GM19351 (cell line): ENCODE results near the gene MDK.

Experiments used
- ATAC-seq: cut with Tn5 transposase; IDR thresholded peaks from one replicate; pipeline ENCODE4 v1.9.1; 2021; ENCODE audit warnings: mild to moderate bottlenecking, moderate library complexity; ENCODE audit not compliant: unreplicated experiment

MDK gene

DNA sequence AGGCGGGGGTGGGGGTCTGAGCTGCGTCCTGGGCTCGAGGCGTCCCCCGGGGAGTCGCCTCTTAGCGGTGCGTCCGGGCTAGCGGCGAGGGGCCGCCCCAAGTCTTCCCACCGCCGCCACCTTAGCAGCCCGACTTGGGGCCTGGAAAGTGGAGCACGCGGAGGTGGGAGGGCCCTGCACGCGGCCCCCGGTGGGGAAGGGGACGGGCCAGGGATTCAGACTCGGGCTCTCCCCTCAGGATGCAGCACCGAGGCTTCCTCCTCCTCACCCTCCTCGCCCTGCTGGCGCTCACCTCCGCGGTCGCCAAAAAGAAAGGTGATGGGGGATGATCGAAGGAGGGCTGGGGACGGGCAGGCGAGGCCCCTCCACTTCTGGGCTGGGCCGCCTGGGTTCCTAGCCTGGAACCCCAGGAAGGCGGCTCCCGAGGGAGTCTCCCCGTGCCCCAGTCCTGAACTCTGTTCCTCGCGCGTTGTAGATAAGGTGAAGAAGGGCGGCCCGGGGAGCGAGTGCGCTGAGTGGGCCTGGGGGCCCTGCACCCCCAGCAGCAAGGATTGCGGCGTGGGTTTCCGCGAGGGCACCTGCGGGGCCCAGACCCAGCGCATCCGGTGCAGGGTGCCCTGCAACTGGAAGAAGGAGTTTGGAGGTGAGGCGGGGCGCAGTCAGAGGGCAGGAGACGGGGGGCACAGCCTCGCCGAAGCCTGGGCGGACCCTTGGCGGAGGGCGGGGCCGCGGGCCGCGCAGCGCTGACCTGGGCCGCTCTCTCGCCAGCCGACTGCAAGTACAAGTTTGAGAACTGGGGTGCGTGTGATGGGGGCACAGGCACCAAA is 563 bp downstream of the MDK start:
- ATAC-seq = no peak

GRCh38 chr11:46382646-46383403 is 1.4 kb downstream of the MDK start:
- no peak for ATAC-seq

DNA sequence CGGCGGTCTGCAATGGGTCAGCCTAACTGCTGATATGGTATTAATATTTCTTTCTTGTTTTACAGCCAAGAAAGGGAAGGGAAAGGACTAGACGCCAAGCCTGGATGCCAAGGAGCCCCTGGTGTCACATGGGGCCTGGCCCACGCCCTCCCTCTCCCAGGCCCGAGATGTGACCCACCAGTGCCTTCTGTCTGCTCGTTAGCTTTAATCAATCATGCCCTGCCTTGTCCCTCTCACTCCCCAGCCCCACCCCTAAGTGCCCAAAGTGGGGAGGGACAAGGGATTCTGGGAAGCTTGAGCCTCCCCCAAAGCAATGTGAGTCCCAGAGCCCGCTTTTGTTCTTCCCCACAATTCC is 1.9 kb downstream of the MDK start:
- no peak for ATAC-seq

DNA sequence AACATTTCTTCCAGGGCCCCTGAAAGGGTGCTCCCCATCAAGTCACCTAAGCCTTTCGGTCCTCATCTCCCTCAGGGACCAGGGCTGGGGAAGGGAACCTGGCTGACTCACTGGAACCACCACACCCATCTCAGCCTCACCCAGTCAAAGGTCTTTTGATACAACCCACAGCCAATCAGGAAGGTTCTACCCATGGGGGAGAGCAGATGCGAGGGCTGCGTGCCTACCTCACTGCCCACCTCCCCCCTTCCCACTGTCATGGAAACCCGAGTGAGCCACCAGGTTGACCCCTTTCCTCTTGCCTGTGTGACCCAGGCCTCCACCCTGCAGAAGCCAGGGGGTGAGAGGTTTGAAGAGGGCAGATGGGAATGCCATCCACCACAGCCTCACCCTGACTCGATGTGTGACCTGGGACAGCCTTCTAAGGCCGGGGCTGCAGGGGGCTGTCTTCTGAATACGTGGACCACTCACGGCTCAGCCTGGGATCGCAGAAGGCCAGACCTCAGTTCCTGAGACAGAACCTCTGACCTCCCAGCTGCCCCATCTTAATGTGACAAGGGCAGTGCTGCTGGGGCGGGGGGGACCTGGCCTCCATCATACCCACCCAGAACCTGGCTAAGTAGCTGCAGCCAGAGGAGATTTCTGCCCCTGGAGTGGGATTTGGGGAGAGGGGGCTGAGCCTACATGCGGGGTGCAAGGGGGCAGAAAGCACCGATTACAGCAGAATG is 2.7 kb downstream of the MDK start:
- ATAC-seq = no peak

DNA sequence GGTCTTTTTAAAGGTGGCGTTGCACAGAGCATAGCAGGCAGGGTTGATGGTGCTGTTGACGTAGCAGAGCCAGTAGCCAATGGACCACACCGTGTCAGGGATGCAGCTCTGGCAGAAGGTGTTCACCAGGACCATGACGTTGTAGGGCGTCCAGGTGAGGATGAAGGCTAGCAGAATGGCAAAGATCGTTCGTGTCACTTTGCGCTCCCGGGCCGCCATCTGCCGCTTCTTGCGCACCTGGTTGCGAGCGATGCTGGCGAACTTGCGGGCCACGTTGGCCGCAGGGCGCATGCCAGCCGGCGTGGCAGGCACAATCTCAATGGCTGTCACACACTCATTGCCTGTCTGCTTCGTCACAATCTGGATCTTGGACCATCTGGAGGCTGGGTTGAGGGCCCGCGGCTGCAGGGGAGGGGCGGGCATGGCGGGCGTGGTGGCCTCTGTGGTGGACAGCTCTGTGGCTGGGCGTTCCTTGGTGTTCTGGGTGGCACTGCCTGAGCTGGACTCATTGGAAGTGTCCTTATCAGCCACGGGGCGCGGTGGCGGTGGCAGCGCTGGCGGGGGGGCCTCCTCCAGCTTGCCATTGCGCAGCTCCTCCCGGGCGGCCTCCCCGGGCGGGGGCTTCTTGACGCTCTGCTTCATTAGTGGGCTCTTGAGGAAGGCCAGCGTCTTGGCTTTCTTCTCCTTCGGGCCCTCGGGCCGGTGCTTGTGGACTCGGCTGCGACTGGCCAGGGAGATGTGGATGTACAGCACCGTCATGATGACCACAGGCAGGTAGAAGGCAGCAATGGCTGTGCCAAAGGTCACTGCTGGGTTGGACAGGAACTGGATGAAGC is 3.9 kb downstream of the MDK start:
- no peak for ATAC-seq

GRCh38 chr11:46386005-46386578 is 4.6 kb downstream of the MDK start:
- no peak for ATAC-seq

DNA sequence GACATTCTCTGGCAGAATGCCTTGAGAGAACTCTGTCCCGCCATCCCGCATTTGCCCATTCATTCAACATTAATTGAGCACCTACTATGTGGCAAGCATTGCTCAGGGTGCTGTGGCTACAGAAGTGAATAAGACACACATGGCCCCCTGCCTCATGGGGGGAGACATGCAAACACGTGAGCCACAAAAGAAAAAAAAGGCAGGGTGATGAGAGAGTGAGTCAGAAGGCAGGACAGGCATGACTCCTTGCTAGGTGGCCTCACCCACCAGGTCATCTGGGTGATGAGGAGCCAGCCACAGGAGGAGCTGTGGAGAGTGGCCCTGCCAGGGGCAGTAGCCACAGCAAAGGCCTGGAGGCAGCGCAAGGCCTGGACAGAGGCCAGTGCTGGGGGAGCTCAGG is 5.2 kb downstream of the MDK start:
- no peak for ATAC-seq

GRCh38 chr11:46387456-46387855 is 6.0 kb downstream of the MDK start:
- ATAC-seq = no peak

- no peak for ATAC-seq
Measured at GRCh38 chr11:46387919-46388618, 6.6 kb downstream of the MDK start.

DNA sequence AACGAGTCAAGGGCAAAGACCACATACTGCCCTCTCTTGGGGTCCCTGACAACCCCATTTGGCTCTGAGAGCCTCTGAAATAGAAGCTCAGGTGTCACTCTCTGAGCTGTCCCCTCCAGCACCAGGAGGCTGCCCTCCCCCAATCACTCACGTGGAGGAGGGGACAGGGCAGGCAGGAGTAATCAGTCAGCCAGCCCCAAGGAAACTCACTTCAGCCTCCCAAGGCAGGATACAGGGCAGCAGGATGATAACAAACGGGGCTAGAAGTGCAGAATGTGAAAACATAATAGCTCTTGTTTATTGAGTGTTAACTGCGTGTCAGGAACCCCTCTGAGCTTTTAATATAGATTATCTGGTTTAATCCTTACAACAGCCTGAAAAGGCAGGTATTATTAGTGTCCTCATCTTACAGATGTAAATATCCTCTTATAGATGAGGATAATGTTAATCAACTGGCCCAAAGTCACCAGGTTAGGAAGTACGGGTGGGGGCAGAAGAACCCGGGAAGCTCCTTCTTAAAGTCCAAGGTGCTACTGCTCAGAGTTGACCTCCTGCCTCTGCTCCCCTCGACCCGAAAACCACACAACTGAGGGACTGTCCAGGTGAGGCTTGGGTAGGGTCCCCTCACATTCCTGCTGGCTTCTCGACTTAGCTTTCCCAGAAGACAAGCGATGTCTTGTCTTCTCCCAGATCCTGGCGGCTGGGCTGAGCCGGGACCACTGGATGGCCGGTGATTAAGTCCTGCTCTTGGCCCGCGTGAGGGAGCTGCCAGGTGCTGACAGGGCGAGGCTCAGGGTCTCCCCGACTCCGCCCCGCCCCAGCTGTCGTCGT is 7.4 kb downstream of the MDK start:
- no peak for ATAC-seq

GRCh38 chr11:46389450-46390330 is 8.2 kb downstream of the MDK start:
- peak; percentile 54 for ATAC-seq

DNA sequence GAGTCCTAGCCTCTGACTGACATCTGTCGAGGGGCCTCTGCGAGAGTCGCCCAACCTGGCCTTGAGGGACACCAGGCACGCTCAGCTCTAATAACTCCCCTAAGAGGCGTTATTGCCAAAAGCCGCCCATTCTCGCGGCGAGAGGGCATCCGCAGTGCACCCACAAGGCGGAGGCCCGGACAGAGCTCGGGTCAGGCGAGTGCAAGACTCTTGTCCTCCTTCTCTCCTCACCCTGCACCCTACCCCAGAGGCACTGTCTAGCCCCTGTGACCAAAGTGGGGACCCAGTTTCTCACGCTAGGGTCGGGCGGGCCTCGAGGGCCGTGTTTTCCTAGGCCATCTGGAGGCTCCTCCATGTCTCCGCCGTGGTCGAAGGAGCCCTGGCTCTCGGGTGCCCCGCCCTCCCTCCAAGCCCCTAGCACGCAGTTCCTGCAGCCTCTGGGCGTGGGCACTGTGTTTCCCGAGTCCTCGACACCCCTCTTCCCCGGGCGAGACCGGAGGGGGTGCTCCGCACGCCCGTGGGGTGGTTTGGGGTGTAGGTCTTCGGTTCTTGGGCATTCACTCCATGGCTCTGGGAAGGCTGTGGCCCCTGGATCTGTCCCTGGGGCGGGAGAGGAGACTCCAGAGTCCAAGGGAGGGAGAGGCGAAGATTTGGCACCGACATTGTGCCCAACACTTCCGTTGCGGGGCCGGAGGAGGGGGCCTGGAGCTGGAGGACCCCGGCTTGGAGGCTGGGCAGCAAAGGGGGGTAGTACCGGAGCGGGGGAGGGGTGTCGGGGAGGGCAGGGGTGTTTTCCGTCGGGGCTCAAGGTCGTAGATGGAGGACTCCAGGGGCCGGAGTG is 9.1 kb downstream of the MDK start:
- ATAC-seq = no peak

GRCh38 chr11:46391186-46391577 is 9.7 kb downstream of the MDK start:
- no peak for ATAC-seq

- no peak for ATAC-seq
Measured at GRCh38 chr11:46391578-46392420, 10.3 kb downstream of the MDK start, which contains the start of gene CHRM4. CHRM4 (minus strand) TSS chr11:46391776; CDS start chr11:46386557, 5,219 bp downstream.

DNA sequence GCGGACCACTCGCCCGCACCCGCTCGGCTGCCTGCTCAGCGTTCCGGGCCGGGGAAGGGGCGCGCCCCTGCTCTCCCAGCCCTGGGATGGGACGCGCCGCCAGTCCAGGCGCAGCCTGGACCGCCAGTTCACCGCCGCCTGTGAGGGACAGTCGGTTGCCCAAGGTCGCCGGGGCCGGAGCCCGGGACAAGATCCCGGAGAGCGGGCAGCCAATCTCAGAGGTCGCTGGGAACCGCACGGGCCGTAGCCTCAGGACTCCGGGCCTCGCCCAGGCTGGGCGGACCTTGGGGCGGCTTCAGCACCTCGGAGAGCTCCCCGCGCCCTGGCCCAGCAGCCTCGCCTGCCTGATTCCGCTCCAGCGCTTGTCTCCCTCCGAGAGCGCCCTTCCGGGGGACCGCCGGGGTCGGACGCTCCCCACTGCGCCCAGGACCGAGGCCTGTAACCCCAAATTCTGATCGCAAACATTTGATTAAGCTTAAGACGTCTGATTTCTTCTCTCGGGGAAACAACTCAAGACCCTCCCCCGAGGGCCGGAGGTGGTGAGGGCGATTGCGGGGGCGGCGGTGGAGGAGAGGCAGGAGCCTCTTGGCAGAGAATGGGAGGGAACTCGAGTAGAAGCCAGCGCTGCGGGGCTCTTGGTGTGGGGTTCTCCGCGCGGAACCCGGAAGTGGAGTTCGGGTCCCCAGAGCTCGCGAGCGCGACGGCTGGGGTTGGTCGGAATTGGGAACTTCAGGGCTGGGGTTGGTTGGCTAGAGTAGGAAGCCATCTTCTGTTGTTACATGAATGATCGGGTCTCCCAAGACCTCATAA is 11.2 kb downstream of the MDK start:
- ATAC-seq = peak; percentile 58
